ENCODE results near the gene STAM2.
"Not testable (repeated sequence)": the region's sequence is repeated elsewhere in the genome, so short reads cannot be mapped to it uniquely, and the experiment has no call there.

The STAM2 gene

DNA sequence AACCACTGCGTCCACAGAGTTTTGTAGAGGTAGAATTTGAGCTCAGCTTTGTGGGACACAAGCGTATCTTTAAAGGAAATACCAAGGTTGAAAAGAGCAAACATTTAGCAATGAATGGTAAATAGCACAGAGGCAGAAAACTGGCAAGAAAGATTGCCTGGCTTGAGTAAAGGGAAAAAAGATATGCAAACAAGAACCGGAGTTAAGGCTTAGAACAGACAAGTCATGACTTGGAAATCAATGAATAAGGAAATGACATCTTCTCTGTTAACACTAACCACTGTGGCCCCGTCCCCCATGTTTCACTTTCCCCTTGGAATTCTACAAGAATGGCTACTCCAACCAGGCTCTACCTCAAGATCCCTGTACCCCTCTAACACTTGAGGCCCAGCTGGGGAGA, 3.8 kb downstream of the STAM2 start:
- DNase-seq: no peak

DNA sequence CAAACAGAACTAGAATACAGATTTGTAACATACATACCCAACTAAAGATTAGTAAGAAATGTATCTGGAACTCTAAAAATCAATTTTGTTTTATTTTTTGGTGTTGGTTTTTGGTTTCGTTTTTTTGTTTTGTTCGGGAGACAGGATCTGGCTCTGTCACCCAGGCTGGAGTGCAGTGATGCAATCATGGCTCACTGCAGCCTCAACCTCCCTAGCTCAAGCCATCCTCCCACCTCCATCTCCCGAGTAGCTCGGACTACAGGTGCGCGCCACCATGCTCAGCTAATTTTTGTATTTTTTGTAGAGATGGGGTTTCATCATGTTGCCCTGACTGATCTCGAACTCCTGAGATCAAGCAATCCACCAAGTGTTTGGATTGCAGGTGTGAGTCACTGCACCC, 6.4 kb downstream of the STAM2 start:
- DNase-seq: not testable (repeated sequence)

DNA sequence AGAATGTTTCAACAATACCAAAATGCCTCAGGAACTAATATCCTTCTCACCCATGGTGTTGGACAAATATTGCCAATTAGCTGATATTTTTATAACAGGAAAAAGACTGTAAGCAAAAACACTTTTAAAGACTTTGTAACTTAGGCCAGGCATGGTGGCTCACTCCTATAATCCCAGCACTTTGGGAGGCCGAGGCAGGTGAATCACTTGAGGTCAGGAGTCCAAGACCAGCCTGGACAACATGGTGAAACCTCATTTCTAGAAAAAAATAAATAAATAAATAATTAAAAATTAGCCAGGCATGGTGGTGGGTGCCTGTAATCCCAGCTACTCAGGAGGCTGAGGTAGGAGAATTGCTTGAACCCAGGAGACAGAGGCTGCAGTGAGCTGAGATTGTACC, 8.1 kb downstream of the STAM2 start:
- not testable (repeated sequence) for DNase-seq

DNA sequence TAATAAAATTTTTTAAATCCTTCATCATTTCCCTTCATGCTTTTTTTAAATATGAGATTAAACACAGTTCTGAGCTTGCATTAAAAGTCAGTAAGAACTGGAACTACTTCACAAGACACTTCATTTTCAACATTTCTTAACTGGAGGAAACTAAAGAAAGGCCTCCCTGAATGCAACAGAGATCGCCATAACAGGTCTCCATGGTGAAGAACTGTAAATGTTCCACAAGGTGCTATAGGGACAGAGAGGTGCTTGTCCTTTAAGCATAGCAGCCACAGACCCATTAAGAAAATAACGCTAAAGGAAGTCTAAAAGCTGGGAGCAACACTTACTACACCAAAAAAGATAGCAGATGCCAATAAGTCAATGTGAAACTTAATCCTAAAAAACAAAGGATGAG, 8.5 kb downstream of the STAM2 start:
- DNase-seq: no peak

DNA sequence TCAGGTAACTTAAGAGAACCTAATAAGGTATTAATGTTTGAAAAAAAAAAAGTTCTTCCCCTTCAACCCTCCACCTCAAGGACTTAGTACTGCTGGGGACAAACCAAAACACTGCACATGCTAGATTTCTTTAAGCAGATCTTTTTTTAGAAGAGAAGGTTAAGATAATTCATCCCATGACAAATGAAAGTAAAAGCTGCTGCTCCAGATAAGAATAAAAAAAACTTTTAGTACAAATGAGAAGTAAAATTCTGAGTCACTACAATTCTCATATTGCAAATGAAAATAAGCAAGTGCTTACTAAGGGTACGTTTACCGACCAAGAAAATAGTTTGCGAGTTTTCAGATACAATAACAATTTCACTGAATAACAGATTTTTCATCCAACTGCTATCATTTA, 8.9 kb downstream of the STAM2 start:
- DNase-seq: no peak

DNA sequence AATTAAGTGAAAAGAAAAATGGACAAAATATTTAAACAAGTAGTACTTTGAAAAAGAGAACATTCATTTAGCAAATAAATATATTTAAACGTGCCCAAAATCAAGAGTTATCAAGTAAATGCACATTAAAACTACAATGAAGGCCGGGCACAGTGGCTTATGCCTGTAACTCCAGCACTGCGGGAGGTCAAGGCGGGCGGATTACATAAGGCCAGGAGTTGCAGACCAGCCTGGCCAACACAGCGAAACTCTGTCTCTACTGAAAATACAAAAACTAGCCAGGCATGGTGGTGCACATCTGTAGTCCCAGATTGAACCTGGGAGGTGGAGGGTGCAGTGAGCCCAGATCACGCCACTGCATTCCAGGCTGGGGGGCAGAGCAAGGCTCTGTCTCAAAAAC, 9.8 kb downstream of the STAM2 start:
- DNase-seq: no peak

DNA sequence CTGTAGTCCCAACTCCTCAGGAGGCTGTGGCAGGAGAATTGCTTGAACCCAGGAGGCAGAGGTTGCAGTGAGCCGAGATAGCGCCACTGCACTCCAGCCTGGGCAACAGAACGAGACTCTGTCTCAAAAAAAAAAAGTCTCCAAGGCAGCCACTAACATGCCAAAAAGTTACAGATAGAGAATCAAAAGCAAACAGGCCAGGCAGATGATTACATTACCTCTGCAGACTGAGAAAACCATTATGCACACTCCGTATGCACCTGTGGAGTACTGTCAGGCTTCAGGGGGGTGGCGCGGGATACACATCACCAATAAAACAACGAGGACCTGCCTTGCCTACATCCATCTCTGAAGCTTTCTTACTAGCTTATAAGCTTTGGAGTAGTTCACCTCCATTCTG, 10.3 kb downstream of the STAM2 start:
- DNase-seq: no peak

DNA sequence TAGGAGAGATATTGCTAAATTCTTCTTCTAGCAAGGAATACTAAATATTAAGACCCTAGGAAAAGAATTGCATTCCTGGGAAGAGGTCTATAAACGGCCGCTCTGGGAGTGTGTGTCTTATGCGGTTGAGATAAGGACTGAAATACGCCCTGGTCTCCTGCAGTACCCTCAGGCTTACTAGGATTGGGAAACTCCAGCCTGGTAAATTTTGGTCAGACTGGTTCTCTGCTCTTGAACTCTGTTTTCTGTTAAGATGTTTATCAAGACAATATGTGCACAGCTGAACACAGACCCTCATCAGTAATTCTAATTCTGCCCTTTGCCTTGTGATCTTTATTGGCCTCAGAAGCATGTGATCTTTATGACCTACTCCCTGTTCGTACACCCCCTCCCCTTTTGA, 11.9 kb downstream of the STAM2 start:
- DNase-seq: not testable (repeated sequence)

DNA sequence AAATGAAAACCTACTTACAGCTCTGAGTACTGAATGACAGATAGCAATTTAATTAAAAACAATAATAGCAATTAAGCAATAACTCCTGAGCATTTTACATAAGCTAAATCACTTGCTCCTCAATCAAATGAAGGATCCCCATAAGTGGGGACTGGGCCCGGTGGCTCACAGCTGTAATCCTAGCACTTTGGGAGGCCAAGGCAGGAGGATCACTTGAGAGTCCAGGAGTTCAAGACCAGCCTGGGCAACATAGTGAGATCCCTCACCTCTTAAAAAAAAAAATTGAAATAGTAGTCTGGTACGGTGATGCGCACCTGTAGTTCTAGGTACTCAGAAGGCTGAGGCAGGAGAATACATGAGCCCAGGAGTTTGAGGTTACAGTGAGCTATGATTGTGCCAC, 13.4 kb downstream of the STAM2 start:
- DNase-seq: no peak

DNA sequence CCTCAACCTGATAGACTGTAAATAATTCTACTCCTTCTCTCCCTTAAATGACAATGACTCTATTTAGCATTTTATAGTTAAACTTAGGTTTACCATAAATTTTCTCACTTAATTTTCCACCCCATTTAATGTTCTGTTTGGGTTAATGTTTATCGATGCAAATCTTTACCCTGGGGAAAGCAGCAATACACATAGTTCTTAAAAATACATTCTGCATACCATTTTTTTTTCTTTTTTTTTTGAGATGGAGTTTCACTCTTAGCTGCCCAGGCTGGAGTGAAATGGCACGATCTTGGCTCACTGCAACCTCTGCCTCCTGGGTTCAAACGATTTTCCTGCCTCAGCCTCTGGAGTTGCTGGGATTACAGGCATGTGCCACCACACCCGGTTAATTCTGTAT, 14.0 kb downstream of the STAM2 start:
- no peak for DNase-seq

DNA sequence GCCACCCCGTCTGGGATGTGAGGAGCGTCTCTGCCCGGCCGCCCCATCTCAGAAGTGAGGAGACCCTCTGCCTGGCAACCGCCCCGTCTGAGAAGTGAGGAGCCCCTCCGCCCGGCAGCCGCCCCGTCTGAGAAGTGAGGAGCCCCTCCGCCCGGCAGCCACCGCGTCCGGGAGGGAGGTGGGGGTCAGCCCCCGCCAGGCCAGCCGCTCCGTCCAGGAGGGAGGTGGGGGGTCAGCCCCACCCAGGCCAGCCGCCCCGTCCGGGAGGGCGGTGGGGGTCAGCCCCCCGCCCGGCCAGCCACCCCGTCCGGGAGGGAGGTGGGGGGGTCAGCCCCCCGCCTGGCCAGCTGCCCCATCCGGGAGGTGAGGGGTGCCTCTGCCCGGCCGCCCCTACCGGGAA, 15.2 kb downstream of the STAM2 start:
- DNase-seq: not testable (repeated sequence)

DNA sequence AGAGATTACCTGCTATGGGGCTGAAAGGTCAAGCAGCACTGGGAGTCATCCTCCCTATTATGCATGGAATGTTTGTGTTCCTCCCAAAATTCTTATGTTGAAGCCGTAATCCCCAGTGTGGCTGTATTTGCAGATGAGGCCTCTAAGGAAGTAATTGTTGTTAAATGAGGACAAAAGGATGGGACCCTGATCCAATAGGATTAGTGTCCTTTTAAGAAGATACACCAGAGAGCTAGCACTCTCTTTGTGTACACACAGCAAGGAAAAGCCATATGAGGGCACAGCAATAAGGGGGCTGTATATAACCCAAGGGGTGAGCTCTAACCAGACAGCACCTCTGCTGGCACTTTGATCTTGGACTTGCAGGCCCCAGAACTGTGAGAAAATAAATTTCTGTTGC, 18.3 kb downstream of the STAM2 start:
- DNase-seq: no peak

DNA sequence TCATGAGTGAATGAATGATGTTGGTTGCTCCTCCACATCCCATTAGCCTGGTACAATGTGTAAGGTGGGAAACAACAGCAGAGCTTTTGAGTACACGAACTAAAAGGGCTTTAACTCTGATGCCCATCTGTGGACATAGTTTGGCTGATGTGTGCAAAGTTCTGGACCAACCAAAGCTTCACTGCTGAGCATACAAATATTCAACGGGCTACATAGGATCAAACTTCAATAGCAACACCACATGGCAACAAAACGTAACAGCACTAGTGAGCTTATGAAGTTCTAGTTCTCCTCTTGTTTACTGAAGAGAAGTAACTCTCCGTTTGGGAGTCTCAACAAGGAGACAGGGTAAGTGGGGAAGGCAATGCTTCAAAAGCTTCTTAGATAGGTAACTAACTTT, 20.4 kb downstream of the STAM2 start:
- no peak for DNase-seq

DNA sequence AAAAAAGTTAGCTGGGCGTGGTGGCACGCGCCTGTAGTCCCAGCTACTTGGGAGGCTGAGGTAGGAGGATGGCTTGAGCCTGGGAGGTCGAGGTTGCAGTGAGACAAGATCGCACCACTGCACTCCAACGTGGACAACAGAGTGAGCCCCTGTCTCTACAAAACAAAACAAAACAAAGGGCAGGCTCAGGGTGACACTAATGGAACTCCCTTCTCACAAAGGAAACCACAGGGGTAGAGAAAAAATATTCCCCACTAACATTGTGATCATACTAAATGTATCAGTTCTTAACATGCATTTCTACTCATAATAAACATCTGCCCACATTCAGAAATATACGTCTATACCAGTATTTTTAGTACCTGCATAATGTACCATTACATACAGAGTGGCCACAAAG, 21.1 kb downstream of the STAM2 start:
- no peak for DNase-seq

DNA sequence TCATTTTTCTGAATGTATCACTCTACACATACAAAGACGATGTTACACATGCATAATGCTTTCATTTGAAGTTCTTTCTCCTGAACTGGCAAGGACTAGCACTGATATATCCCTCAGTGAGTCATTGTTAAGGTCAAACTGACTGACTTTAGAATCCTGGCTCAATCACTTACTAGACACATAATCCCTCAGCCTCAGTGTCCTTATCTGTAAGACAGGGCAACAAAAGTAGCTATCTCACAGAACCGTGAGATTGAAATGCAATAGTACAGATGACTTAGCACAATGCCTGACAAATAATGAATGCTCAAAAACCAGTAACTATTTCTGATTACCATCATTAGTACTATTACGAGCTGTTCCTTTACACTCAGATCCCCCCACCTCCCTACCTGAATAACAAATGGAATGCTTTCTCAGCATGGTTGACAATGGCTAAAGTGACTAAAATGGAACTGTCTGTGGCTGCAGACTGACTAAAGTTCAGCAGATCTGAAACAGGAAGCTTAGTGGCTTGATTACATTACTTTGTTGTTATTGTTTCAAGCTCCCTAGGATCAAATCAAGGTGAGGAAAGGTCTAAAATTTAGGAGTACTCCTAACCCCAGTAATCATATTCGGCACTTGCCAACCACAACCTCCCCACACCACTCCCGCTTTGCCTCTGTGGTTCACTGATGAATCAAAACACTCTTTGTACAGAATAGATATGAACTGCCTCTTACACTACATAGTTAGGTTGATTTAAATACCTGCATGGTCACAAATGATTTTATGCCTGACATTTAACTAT, 40.9 kb downstream of the STAM2 start:
- no peak for DNase-seq

DNA sequence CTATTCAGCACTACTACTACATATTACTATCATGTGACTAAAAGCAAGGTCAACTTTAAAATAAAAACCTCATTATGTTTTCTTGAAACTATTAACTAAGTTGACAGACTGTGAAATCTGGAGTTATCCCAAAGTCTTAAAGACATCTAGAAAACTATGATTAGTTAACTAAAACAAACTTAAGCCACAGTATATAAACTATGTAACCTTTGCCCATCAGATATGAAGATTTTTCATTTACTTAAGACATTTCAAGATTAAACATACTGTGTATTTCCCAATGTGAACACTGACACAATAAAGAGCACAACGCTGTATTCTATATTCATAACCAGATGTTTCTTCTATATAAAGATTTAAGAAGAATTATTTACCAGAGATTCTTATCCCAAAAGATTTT, 43.3 kb downstream of the STAM2 start:
- no peak for DNase-seq

DNA sequence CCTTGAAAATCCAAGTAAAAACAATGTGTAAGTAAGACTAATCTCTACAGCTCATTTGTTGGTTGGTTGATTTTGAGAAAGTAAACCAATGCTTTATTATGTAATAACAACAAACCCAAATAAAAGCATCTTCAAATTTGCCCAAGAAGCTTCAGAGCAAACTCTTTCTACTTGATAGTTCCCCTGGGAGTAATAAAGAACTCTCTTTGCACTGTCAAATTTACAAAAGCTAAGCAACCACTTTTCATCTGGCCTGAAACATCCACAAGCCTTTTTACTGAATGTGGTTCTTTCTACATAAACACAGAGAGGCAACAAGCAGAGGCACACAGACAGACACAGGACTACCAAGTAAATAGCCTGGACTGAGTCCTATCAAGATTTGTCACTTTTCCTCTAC, 47.9 kb downstream of the STAM2 start:
- no peak for DNase-seq

DNA sequence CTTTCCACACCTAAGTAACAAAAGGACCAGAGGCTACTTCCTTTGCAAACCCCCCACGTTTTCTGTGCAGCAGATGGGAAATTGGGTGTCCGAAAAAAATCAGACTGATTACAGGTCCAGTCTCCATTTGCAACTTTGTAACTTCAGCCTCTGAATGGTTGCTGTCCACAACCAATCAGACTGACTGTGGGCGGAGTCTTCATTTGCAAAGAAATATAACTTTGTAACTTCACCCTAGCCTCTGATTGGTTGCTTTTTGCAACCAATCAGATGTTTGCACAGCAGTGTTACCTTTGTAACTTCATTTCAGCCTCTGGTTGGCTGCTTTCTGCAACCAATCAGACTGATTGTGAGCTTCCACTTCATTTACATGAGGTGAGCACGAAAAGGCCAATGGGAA, 48.9 kb downstream of the STAM2 start:
- DNase-seq: no peak

DNA sequence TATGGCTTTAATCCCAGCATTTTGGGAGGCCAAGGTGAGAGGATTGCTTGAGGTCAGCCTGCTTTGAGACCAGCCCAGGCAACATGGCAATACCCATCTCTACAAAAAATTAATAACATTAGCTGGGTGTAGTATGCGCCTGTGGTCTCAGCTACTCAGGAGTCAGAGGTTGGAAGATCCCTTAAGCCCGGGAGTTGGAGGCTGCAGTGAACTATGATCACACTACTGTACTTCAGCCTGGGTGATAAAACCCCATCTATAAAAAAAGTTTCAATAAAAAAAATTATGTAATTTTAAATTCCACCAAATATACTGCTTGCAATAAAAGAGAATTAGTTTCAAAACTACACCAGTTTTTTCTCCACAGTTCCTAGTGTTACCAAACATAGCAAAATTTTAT, 53.4 kb downstream of the STAM2 start:
- peak; percentile 18 for DNase-seq

DNA sequence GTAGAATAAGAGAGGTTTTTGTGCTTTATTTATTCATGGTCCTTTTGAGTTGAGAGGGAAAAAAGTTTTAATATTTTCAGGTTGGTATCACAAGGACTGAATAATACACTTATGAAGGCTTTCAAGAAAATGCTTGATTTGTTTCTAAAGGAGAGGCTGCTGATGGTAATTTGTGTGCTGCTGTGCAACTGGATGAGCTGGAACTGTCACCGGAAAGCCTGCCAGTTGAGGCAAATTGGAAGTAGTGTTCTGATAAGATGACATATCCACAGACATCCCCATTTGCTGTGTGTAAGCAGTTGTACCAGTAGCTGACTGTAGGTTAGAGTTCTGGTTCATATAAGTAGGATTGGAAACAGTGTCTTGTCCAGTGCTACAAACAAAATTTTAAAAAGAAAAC, 55.1 kb downstream of the STAM2 start:
- no peak for DNase-seq

DNA sequence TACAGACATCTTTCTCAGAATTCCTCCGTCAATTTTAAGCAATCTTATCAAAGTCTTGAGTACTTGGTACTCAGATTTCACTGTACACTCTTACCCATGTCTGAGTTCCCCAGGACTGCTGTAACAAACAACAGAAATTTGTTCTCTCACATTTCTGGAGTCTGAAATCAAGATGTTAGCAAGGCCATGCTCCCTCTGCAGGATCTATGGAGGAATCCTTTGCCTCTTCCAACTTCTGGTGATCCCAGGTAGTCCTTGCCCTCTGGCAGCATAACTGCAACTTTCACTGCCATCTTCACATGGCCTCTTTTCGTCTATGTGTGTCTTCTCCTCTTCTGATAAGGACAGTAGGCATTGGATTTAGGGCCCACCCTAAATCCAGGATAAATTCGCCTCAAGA, 59.6 kb downstream of the STAM2 start:
- peak; percentile 39 for DNase-seq

DNA sequence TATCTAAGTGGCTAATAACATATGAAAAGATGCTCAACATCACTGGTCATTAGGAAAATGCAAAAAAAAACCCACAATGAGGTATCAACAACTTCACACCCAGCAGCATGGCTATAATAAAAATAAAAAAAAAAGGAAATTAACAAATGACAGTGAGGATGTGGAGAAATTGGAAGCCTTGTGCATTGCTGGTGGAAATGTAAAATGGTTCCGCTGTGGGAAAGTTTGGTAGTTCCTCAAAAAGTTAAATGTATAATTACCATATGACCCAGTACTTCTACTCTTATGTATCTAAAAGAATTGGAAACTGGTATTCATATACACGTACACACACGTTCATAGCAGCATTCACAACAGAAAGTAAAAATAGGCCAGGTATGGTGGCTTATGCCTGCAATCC, 61.2 kb downstream of the STAM2 start:
- no peak for DNase-seq

DNA sequence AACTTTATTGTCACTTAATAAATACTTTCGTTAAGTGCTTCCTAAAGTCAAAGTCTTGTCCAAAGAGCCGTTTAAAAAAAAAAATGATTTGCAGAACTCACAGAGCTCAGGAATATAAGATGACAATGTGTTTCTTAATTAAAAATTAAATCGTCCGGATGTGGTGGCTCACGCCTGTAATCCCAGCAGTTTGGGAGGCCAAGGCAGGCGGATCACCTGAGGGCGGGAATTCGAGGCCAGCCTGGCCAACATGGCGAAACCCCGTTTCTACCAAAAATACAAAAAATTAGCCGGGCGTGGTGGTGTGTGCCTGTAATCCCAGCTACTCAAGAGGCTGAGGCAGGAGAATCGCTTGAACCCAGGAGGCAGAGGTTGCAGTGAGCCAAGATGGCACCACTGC, 68.4 kb downstream of the STAM2 start:
- not testable (repeated sequence) for DNase-seq

DNA sequence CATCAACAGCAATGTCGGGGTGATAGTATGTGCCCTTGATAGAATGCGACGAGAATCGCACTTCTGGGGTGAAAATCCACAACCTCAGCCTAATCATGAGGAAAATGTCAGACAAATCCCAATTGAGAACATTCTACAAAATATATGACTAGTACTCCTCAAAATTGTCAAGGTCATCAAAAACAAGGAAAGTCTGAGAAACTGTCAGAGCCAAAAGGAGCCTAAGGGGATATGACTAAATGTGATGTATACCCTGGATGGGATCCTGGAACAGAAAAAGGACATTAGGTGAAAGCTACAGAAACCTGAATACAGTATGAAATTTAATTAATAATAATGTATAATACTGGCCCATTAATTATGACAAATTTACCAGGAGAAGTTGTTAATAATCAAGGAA, 69.1 kb downstream of the STAM2 start:
- no peak for DNase-seq

DNA sequence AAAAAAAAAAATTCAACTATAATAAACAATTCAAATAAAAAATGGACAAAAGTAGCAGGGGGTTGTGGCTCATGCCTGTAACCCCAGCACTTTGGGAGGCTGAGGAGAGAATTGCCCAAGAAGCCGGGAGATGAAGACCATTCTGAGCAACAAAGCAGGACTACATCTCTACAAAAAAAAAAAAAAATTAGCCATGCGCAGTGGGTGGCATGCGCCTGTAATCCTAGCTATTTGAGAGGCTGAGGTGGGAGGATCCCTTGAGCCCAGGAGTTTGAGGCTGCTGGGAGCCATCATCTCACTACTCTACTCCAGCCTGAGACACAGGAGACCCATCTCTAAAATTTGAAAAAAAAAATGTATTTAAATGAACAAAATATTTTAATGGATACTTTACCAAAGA, 72.3 kb downstream of the STAM2 start:
- no peak for DNase-seq

DNA sequence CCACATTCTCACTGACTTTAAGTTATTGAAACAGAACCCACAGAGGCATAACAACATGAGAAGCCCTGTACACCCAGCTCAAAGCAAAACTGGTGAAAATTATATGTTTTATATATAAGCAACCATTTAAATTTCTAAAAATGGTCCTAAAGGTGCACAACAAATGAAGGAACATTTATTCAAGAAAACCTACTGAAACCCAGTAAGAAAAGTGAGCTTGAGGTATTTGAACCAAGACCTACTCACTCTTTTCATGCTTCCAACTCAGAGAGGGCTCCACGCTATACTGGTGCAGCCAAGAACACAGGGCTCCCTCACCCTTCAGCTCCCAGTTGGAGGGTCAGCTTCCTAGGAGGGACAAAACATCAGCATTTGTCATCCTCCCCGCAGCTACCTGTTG, 74.6 kb downstream of the STAM2 start:
- DNase-seq: no peak

Data from NCI-H82 (cell line).